Peyer's patch (tissue), 4 donors: ENCODE results near the gene CSRNP3. TPM values are rescaled to one million over a fixed set of nuclear protein-coding genes. Genes with fewer than 3 reads are reported as not detected.
A peak's percentile ranks its signal among the peaks of the same experiment; 100 is the strongest.

ENCODE experiments used
- DNase-seq, 3 donors: peaks; one replicate each; pipeline ENCODE4 v3.0.0-alpha.2; 2017 to 2019
- H3K27ac ChIP-seq, 4 donors: fragments of 200-600 bp; sonication (generic); one replicate each; pipeline ENCODE4 v1.5.1; 2016 to 2019
- H3K27me3 ChIP-seq, 2 donors: fragments of 200-600 bp; sonication (generic); one replicate each; pipeline ENCODE4 v1.5.1; 2019
- H3K36me3 ChIP-seq, 3 donors: fragments of 200-600 bp; sonication (generic); one replicate each; pipeline ENCODE4 v1.5.1; 2016 to 2019
- H3K4me1 ChIP-seq, 4 donors: fragments of 200-600 bp; sonication (generic); one replicate each; pipeline ENCODE4 v1.5.1; 2016 to 2019
- H3K4me3 ChIP-seq, 4 donors: fragments of 200-600 bp; sonication (generic); 1 replicate in 3 of 4; 2 replicates in 1 of 4; pipeline ENCODE4 v1.5.1; 2016 to 2019; ENCODE audit warnings: mild to moderate bottlenecking in 1 of 4
- H3K9me3 ChIP-seq, 4 donors: fragments of 200-600 bp; sonication (generic); one replicate each; pipeline ENCODE4 v1.5.1; 2016 to 2019; ENCODE audit warnings: mild to moderate bottlenecking in 1 of 4
- POLR2A ChIP-seq, 2 donors: fragments of 450-650 bp; IDR thresholded peaks; one replicate each; pipeline ENCODE4 v1.5.1; 2017; ENCODE audit warnings: antibody characterized with exemption in 2 of 2, mild to moderate bottlenecking in 2 of 2, moderate library complexity in 2 of 2
- total RNA-seq, 4 donors: library from RNA; depleted of rRNA; stranded (reverse); fragments of >200 nt; gene quantifications; one replicate each; pipeline ENCODE4 v1.1.0, GENCODE V29; 2016
- TF ChIP-seq, protein P1 (sequence below), 6 experiments: fragments of 450-650 bp in 4 of 6; fragments of 200-600 bp in 2 of 6; sonication (generic) in 1 of 6; IDR thresholded peaks; one replicate each; pipeline ENCODE4 v1.5.1; 2017 to 2019; ENCODE audit warnings: antibody characterized with exemption in 6 of 6, mild to moderate bottlenecking in 3 of 6, moderate library complexity in 1 of 6

CSRNP3 gene
- total RNA-seq, 4 donors from 2014 or later, result 1.6 to 10.5 (median 4.4) TPM

DNA sequence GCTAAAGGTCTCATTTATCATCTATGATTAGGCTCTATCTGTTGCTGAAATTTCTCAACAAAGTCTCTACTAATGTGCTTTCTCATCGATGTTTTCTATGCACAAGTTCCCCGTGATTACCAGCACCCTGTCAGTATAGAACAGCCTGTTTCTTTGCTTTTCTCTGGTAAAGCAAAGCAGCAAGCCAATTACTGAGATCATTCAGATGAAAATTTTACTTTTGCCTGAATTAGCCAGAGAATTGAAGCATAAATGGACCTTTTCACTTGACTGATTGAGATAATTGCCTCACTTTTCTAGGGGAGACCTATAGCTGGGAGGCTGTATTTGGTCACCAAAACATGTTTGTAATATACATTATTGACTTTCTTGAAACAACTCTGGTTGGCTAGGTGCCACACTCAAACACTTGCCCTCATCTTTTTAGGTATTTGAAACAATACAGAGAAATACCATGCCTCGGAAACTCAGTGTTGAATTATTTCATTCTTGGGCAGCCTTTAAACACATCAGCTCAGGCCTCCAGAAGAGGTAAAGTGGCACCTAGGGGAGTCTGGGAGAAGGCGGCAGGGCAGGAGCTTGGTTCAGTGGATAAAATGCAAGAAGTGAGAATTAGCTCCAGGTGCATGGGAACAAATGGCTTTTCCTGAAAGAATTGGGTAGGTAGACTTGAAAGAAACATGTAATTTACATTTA lies 228.4 kb downstream of the CSRNP3 start:
- Histone ChIP-seq H3K9me3 (no peaks in the 10 kb centered on the region), H3K4me1 (no peaks in the 10 kb centered on the region), H3K27me3 (no peaks in the 10 kb centered on the region), H3K4me3 (no peak overlapping the region), H3K36me3 (no peaks in the 10 kb centered on the region), H3K27ac (no peak overlapping the region)
- no peak for DNase-seq
- TF ChIP-seq POLR2A (IDR thresholded peaks at IDR 0.05), result no peak
- TF ChIP-seq, protein P1, sequence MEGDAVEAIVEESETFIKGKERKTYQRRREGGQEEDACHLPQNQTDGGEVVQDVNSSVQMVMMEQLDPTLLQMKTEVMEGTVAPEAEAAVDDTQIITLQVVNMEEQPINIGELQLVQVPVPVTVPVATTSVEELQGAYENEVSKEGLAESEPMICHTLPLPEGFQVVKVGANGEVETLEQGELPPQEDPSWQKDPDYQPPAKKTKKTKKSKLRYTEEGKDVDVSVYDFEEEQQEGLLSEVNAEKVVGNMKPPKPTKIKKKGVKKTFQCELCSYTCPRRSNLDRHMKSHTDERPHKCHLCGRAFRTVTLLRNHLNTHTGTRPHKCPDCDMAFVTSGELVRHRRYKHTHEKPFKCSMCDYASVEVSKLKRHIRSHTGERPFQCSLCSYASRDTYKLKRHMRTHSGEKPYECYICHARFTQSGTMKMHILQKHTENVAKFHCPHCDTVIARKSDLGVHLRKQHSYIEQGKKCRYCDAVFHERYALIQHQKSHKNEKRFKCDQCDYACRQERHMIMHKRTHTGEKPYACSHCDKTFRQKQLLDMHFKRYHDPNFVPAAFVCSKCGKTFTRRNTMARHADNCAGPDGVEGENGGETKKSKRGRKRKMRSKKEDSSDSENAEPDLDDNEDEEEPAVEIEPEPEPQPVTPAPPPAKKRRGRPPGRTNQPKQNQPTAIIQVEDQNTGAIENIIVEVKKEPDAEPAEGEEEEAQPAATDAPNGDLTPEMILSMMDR (IDR thresholded peaks at IDR 0.05), result no peak

DNA sequence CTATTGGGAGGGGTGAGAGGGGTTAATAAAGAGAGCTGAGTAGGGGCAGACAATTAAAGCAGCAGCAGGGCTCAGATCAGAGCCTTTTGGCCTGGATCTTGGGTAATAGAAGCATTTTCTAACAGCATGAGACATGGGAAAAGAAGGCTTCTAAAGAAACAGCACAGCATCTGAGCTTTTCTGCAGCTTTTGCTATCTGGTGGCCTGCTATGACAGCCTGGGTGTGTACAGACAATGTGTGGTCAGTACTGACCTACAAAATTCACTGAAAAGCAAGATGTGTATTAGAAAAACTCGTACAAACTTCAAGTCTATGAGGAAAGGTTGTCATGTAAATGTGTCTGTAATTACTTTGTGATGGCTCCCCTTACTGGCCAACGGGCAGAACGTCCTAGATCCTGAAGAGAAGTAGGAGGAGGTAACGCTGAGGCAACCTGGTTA lies 229.0 kb downstream of the CSRNP3 start:
- H3K4me1 ChIP-seq, result no peaks in the 10 kb centered on the region
- DNase-seq, result peak in 2 of 3 donors; percentile 17 to 56
- no peaks in the 10 kb centered on the region for H3K36me3 ChIP-seq
- no peak for TF ChIP-seq POLR2A (IDR thresholded peaks at IDR 0.05)
- TF ChIP-seq, protein P1 (IDR thresholded peaks at IDR 0.05), result peak in 4 of 6 experiments; percentile 28 to 63 (median 56)
- H3K9me3 ChIP-seq, result no peaks in the 10 kb centered on the region
- H3K27me3 ChIP-seq, result no peaks in the 10 kb centered on the region
- H3K4me3 ChIP-seq, result no peak overlapping the region
- H3K27ac ChIP-seq, result no peak overlapping the region

DNA sequence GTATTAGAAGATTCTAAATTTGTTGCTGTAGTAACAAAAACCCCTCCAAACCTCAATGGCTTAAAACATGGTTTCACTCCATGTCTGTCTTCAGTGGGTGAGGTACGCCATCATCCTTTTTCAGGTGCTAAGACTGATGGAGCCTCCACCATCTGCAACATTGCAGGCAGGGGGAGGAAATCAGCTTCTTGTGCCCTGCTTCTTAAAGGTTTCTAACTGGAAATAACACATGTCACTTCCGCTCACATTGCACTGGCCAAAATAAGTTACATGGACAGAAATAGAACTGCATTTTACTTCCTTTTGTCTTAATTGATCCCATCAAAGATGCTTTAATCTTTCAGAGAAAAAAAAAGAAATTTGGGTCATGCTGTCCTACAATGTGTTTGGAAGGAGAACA lies 230.4 kb downstream of the CSRNP3 start:
- no peaks in the 10 kb centered on the region for H3K27me3 ChIP-seq
- no peak overlapping the region for H3K4me3 ChIP-seq
- H3K36me3 ChIP-seq, result no peaks in the 10 kb centered on the region
- no peak overlapping the region for H3K27ac ChIP-seq
- TF ChIP-seq, protein P1 (IDR thresholded peaks at IDR 0.05), result no peak
- H3K4me1 ChIP-seq, result no peaks in the 10 kb centered on the region
- no peaks in the 10 kb centered on the region for H3K9me3 ChIP-seq
- no peak for DNase-seq

DNA sequence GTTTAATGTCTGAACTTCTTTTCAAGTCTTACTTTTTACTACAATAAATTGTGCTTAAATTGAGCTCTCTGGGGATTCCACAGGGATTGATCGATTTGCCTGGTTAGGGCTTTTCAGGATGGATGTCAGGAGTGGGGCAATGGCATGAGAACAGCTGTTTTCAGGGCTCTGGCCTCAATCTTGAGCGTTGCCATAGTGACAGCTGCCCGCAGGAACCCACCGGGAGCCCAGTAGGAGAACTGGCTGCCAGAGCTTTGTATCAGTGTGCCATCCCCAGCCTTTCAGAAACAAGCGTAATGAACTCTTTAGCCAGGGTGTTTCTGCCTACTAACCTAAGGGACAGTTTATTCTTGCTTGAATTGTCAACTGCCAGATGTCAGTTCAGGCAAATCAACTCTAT lies 231.0 kb downstream of the CSRNP3 start:
- Histone ChIP-seq H3K36me3 (no peaks in the 10 kb centered on the region), H3K9me3 (no peaks in the 10 kb centered on the region), H3K4me3 (no peak overlapping the region), H3K4me1 (no peaks in the 10 kb centered on the region), H3K27me3 (no peaks in the 10 kb centered on the region), H3K27ac (no peak overlapping the region)
- TF ChIP-seq, protein P1 (IDR thresholded peaks at IDR 0.05), result no peak
- no peak for TF ChIP-seq POLR2A (IDR thresholded peaks at IDR 0.05)
- DNase-seq, result no peak

DNA sequence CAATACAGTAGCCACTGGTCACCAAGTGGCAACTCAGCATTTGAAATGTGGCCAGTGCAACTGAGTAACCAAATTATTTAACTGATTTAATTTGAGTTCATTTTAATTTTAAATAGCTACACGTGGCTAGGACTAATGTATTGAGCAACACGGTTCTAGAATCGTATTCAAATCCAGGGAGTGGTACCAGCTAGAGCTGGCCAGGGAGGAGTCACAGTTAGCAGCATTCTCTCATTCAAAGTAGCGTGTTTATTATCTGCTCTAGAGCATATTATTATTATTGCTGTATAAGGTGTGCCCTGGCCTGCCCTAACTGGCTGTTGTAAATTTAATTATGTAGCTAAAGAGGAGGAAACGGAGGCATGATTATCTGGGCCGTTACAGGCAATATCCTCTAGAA lies 231.6 kb downstream of the CSRNP3 start:
- no peaks in the 10 kb centered on the region for H3K36me3 ChIP-seq
- no peaks in the 10 kb centered on the region for H3K27me3 ChIP-seq
- no peaks in the 10 kb centered on the region for H3K4me1 ChIP-seq
- no peak for DNase-seq
- TF ChIP-seq POLR2A (IDR thresholded peaks at IDR 0.05), result no peak
- TF ChIP-seq, protein P1 (IDR thresholded peaks at IDR 0.05), result no peak
- no peak overlapping the region for H3K27ac ChIP-seq
- no peaks in the 10 kb centered on the region for H3K9me3 ChIP-seq
- H3K4me3 ChIP-seq, result no peak overlapping the region
